WTC11 (cell line): Measurements from ENCODE around the gene PDZD7. TPM values are rescaled to one million over a fixed set of nuclear protein-coding genes. Genes with fewer than 3 reads are reported as not detected.

Experiments
- ATAC-seq: fragments of 200-7000 bp; cut with Tn5 transposase; 2 replicates; pipeline ENCODE4 v1.10.0; 2021; ENCODE audit warnings: mild to moderate bottlenecking, moderate library complexity
- CTCF ChIA-PET: fragments of 300-600 bp; sonication (Branson Sonifier 250); formaldehyde crosslinking; loops from one replicate; lab custom pipeline; 2021; ENCODE audit warnings: antibody characterized with exemption; lab: Charles Lee
- POLR2A ChIA-PET: fragments of 350-600 bp; sonication (Branson Sonifier 250); formaldehyde crosslinking; loops from one replicate; lab custom pipeline; 2021; ENCODE audit warnings: antibody characterized with exemption; lab: Charles Lee
- DNase-seq: peaks from one replicate; pipeline ENCODE4 v3.0.0; 2021; ENCODE audit warnings: low spot score
- H3K27ac Mint-ChIP-seq: 2 replicates; pipeline ENCODE4 v1.8.0; 2021; ENCODE audit warnings: mixed read lengths
- H3K27me3 Mint-ChIP-seq: 2 replicates; pipeline ENCODE4 v1.8.0; 2021; ENCODE audit warnings: low read depth, mild to moderate bottlenecking, moderate library complexity, mixed read lengths
- H3K36me3 Mint-ChIP-seq: 2 replicates; pipeline ENCODE4 v1.8.0; 2021; ENCODE audit warnings: mixed read lengths
- H3K4me1 Mint-ChIP-seq: 2 replicates; pipeline ENCODE4 v1.8.0; 2022; ENCODE audit warnings: mixed read lengths
- H3K4me3 Mint-ChIP-seq: 2 replicates; pipeline ENCODE4 v1.8.0; 2021; ENCODE audit warnings: mild to moderate bottlenecking, moderate library complexity, mixed read lengths
- H3K9me3 Mint-ChIP-seq: 2 replicates; pipeline ENCODE4 v1.8.0; 2021; ENCODE audit warnings: mixed read lengths
- CBFB ChIP-seq: sonication (generic); formaldehyde crosslinking; IDR thresholded peaks from 2 replicates; pipeline ENCODE4 v1.8.1; 2022; ENCODE audit warnings: mild to moderate bottlenecking, low read depth, missing genetic modification reagents
- CREB1 ChIP-seq: sonication (generic); formaldehyde crosslinking; IDR thresholded peaks from 2 replicates; pipeline ENCODE4 v1.8.0; 2023; ENCODE audit warnings: mild to moderate bottlenecking, missing genetic modification reagents
- GRHL2 ChIP-seq: fragments of 250-450 bp; sonication (Bioruptor Pico); IDR thresholded peaks from 2 replicates; pipeline ENCODE4 v1.8.0; 2022; ENCODE audit warnings: mild to moderate bottlenecking, moderate library complexity; ENCODE audit not compliant: insufficient replicate concordance, severe bottlenecking
- JAZF1 ChIP-seq: fragments of 250-450 bp; sonication (Bioruptor Pico); IDR thresholded peaks from 2 replicates; pipeline ENCODE4 v1.9.0; 2021; ENCODE audit warnings: moderate library complexity, mild to moderate bottlenecking, inconsistent platforms
- MYBL2 ChIP-seq: sonication (generic); formaldehyde crosslinking; IDR thresholded peaks from 2 replicates; pipeline ENCODE4 v1.8.1; 2023; ENCODE audit warnings: mild to moderate bottlenecking, moderate library complexity, missing genetic modification reagents
- SMAD3 ChIP-seq: sonication (generic); formaldehyde crosslinking; IDR thresholded peaks from 2 replicates; pipeline ENCODE4 v1.8.0; 2022; ENCODE audit warnings: missing genetic modification reagents, mild to moderate bottlenecking, borderline replicate concordance
- SP1 ChIP-seq: sonication (generic); formaldehyde crosslinking; conservative IDR thresholded peaks from 2 replicates; pipeline ENCODE4 v1.8.1; 2022; ENCODE audit warnings: missing genetic modification reagents
- total RNA-seq: library from RNA; stranded (reverse); gene quantifications from 3 replicates; pipeline ENCODE4 v1.2.3, GENCODE V29; 2021
- TF ChIP-seq, protein P1 (sequence below): sonication (generic); formaldehyde crosslinking; IDR thresholded peaks from 2 replicates; pipeline ENCODE4 v1.8.1; 2023; ENCODE audit warnings: mild to moderate bottlenecking, moderate library complexity, missing genetic modification reagents
- TF ChIP-seq, protein P2 (sequence below): fragments of 250-450 bp; sonication (Bioruptor Pico); IDR thresholded peaks from 2 replicates; pipeline ENCODE4 v1.8.0; 2021; ENCODE audit warnings: mild to moderate bottlenecking
- TF ChIP-seq, protein P3 (sequence below): sonication (generic); formaldehyde crosslinking; IDR thresholded peaks from 2 replicates; pipeline ENCODE4 v1.8.1; 2023; ENCODE audit warnings: mild to moderate bottlenecking, missing genetic modification reagents, borderline replicate concordance
- TF ChIP-seq, protein P4 (sequence below): sonication (generic); formaldehyde crosslinking; IDR thresholded peaks from 2 replicates; pipeline ENCODE4 v1.8.1; 2023; ENCODE audit warnings: mild to moderate bottlenecking, missing genetic modification reagents, moderate library complexity
- TF ChIP-seq, protein P5 (sequence below): sonication (generic); formaldehyde crosslinking; IDR thresholded peaks from 2 replicates; pipeline ENCODE4 v1.8.1; 2023; ENCODE audit warnings: mild to moderate bottlenecking, missing genetic modification reagents
- TF ChIP-seq, protein P6 (sequence below): sonication (generic); formaldehyde crosslinking; IDR thresholded peaks from 2 replicates; pipeline ENCODE4 v1.8.1; 2022; ENCODE audit warnings: low read depth, missing genetic modification reagents, borderline replicate concordance
- TF ChIP-seq, protein P7 (sequence below): sonication (generic); formaldehyde crosslinking; IDR thresholded peaks from 2 replicates; pipeline ENCODE4 v1.8.1; 2022; ENCODE audit warnings: low read depth, mild to moderate bottlenecking, moderate library complexity, missing genetic modification reagents, borderline replicate concordance
- TF ChIP-seq, protein P8 (sequence below): sonication (generic); formaldehyde crosslinking; IDR thresholded peaks from 2 replicates; pipeline ENCODE4 v1.8.1; 2022; ENCODE audit warnings: mild to moderate bottlenecking, missing genetic modification reagents, moderate library complexity, borderline replicate concordance
- TF ChIP-seq, protein P9 (sequence below): fragments of 250-450 bp; sonication (Bioruptor Pico); IDR thresholded peaks from 2 replicates; pipeline ENCODE4 v1.9.0; 2021; ENCODE audit warnings: moderate library complexity, mild to moderate bottlenecking, inconsistent platforms, borderline replicate concordance

Gene PDZD7
- total RNA-seq, 1 experiment from 2014 or later: 2.6 TPM

DNA sequence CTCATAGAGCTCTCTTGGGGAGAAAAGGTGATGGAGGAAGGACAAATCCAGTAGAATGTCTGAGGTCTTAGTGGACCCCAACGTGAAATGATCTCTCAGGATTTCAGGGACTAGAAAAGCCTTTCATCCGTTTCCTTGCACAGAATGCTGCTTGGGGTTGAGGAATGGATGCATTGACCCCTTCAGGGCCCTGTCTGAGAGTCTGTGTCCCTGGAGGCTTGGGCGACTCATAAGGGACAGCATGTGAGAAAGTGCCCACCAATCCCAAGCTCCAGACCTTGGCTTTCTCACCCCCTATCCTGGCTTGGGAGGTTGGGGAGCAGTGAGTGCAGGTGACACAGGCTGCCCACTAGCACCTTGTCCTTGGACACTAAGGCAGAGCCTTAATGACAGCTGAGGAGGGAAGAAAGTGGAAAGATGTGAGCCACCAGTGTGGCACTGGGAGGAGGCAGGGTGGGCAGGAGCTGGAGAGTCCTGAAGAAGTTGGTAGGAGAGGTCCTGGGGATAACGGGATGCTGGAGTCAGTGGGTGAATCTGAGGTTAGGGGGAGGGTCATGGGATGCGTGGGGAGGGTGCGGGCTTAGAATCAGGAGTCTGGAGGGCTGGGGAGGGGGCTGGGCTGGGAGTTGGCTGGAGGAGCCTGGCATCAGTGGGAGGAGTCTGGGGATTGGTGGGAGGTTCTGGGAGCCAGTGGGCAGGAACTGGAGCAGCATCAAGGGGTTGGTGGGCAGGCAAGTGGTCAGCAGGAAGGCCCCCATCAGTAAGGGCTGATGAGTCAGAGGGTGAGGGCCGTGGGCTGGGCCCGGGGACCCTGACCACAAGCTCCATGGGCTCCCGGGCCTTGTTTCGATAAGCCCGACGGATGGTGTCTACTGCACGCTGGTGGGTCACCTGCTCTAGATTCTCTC, 22.8 kb downstream of the PDZD7 start:
- no peak for TF ChIP-seq SP1 (CRISPR knock-in tag)
- TF ChIP-seq CBFB (CRISPR knock-in tag): no peak
- TF ChIP-seq, protein P1, sequence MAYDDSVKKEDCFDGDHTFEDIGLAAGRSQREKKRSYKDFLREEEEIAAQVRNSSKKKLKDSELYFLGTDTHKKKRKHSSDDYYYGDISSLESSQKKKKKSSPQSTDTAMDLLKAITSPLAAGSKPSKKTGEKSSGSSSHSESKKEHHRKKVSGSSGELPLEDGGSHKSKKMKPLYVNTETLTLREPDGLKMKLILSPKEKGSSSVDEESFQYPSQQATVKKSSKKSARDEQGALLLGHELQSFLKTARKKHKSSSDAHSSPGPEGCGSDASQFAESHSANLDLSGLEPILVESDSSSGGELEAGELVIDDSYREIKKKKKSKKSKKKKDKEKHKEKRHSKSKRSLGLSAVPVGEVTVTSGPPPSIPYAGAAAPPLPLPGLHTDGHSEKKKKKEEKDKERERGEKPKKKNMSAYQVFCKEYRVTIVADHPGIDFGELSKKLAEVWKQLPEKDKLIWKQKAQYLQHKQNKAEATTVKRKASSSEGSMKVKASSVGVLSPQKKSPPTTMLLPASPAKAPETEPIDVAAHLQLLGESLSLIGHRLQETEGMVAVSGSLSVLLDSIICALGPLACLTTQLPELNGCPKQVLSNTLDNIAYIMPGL: no peak
- TF ChIP-seq, protein P2, sequence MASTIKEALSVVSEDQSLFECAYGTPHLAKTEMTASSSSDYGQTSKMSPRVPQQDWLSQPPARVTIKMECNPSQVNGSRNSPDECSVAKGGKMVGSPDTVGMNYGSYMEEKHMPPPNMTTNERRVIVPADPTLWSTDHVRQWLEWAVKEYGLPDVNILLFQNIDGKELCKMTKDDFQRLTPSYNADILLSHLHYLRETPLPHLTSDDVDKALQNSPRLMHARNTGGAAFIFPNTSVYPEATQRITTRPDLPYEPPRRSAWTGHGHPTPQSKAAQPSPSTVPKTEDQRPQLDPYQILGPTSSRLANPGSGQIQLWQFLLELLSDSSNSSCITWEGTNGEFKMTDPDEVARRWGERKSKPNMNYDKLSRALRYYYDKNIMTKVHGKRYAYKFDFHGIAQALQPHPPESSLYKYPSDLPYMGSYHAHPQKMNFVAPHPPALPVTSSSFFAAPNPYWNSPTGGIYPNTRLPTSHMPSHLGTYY (CRISPR knock-in tag): no peak
- no peak for TF ChIP-seq CREB1 (CRISPR knock-in tag)
- TF ChIP-seq, protein P3, sequence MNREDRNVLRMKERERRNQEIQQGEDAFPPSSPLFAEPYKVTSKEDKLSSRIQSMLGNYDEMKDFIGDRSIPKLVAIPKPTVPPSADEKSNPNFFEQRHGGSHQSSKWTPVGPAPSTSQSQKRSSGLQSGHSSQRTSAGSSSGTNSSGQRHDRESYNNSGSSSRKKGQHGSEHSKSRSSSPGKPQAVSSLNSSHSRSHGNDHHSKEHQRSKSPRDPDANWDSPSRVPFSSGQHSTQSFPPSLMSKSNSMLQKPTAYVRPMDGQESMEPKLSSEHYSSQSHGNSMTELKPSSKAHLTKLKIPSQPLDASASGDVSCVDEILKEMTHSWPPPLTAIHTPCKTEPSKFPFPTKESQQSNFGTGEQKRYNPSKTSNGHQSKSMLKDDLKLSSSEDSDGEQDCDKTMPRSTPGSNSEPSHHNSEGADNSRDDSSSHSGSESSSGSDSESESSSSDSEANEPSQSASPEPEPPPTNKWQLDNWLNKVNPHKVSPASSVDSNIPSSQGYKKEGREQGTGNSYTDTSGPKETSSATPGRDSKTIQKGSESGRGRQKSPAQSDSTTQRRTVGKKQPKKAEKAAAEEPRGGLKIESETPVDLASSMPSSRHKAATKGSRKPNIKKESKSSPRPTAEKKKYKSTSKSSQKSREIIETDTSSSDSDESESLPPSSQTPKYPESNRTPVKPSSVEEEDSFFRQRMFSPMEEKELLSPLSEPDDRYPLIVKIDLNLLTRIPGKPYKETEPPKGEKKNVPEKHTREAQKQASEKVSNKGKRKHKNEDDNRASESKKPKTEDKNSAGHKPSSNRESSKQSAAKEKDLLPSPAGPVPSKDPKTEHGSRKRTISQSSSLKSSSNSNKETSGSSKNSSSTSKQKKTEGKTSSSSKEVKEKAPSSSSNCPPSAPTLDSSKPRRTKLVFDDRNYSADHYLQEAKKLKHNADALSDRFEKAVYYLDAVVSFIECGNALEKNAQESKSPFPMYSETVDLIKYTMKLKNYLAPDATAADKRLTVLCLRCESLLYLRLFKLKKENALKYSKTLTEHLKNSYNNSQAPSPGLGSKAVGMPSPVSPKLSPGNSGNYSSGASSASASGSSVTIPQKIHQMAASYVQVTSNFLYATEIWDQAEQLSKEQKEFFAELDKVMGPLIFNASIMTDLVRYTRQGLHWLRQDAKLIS (CRISPR knock-in tag): no peak
- TF ChIP-seq, protein P4, sequence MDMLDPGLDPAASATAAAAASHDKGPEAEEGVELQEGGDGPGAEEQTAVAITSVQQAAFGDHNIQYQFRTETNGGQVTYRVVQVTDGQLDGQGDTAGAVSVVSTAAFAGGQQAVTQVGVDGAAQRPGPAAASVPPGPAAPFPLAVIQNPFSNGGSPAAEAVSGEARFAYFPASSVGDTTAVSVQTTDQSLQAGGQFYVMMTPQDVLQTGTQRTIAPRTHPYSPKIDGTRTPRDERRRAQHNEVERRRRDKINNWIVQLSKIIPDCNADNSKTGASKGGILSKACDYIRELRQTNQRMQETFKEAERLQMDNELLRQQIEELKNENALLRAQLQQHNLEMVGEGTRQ: no peak
- TF ChIP-seq, protein P5, sequence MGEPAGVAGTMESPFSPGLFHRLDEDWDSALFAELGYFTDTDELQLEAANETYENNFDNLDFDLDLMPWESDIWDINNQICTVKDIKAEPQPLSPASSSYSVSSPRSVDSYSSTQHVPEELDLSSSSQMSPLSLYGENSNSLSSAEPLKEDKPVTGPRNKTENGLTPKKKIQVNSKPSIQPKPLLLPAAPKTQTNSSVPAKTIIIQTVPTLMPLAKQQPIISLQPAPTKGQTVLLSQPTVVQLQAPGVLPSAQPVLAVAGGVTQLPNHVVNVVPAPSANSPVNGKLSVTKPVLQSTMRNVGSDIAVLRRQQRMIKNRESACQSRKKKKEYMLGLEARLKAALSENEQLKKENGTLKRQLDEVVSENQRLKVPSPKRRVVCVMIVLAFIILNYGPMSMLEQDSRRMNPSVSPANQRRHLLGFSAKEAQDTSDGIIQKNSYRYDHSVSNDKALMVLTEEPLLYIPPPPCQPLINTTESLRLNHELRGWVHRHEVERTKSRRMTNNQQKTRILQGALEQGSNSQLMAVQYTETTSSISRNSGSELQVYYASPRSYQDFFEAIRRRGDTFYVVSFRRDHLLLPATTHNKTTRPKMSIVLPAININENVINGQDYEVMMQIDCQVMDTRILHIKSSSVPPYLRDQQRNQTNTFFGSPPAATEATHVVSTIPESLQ (CRISPR knock-in tag): no peak
- no peak for TF ChIP-seq JAZF1
- TF ChIP-seq, protein P6, sequence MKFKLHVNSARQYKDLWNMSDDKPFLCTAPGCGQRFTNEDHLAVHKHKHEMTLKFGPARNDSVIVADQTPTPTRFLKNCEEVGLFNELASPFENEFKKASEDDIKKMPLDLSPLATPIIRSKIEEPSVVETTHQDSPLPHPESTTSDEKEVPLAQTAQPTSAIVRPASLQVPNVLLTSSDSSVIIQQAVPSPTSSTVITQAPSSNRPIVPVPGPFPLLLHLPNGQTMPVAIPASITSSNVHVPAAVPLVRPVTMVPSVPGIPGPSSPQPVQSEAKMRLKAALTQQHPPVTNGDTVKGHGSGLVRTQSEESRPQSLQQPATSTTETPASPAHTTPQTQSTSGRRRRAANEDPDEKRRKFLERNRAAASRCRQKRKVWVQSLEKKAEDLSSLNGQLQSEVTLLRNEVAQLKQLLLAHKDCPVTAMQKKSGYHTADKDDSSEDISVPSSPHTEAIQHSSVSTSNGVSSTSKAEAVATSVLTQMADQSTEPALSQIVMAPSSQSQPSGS: no peak
- TF ChIP-seq MYBL2 (CRISPR knock-in tag): no peak
- TF ChIP-seq, protein P7, sequence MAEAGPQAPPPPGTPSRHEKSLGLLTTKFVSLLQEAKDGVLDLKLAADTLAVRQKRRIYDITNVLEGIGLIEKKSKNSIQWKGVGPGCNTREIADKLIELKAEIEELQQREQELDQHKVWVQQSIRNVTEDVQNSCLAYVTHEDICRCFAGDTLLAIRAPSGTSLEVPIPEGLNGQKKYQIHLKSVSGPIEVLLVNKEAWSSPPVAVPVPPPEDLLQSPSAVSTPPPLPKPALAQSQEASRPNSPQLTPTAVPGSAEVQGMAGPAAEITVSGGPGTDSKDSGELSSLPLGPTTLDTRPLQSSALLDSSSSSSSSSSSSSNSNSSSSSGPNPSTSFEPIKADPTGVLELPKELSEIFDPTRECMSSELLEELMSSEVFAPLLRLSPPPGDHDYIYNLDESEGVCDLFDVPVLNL (CRISPR knock-in tag): no peak
- no peak for TF ChIP-seq SMAD3
- no peak for TF ChIP-seq GRHL2
- TF ChIP-seq, protein P8, sequence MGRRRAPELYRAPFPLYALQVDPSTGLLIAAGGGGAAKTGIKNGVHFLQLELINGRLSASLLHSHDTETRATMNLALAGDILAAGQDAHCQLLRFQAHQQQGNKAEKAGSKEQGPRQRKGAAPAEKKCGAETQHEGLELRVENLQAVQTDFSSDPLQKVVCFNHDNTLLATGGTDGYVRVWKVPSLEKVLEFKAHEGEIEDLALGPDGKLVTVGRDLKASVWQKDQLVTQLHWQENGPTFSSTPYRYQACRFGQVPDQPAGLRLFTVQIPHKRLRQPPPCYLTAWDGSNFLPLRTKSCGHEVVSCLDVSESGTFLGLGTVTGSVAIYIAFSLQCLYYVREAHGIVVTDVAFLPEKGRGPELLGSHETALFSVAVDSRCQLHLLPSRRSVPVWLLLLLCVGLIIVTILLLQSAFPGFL (CRISPR knock-in tag): no peak
- TF ChIP-seq, protein P9, sequence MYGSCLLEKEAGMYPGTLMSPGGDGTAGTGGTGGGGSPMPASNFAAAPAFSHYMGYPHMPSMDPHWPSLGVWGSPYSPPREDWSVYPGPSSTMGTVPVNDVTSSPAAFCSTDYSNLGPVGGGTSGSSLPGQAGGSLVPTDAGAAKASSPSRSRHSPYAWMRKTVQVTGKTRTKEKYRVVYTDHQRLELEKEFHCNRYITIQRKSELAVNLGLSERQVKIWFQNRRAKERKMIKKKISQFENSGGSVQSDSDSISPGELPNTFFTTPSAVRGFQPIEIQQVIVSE (CRISPR knock-in tag): no peak
- Mint-ChIP-seq H3K27me3 (no peaks in the 10 kb centered on the region; the same call in 1 of the 2 replicates), H3K36me3 (peaks cover 11% of the 10 kb centered on the region), H3K4me3 (no peak overlapping the region), H3K9me3 (no peaks in the 10 kb centered on the region), H3K27ac (peak overlapping the region; percentile 53; the same call in 1 of the 2 replicates), H3K4me1 (peaks cover 19% of the 10 kb centered on the region)
- CTCF ChIA-PET: interaction anchor here (1.2 to 7.2 kb wide), 8 partner anchors 10 to 153 kb away, joined by 3 to 273 read pairs (median 6); partner anchors contain the start of genes LZTS2 and SEMA4G
- ATAC-seq (no peak), DNase-seq (no peak)
- POLR2A ChIA-PET: interaction anchor here (1.3 to 1.4 kb wide), 2 partner anchors 9 to 10 kb away, joined by 4 to 5 read pairs; partner anchors contain the start of gene LZTS2
